ENCODE measurements around the gene CD46.
"Not testable (repeated sequence)": the region's sequence is repeated elsewhere in the genome, so short reads cannot be mapped to it uniquely, and the experiment has no call there.

CD46 gene

GRCh38 chr1:207748737-207749528 is 2.9 kb upstream of the CD46 start:
- H3K4me3 ChIP-seq (ENCODE audit: low read length) = no peak overlapping the region
- TF ChIP-seq, protein P1, sequence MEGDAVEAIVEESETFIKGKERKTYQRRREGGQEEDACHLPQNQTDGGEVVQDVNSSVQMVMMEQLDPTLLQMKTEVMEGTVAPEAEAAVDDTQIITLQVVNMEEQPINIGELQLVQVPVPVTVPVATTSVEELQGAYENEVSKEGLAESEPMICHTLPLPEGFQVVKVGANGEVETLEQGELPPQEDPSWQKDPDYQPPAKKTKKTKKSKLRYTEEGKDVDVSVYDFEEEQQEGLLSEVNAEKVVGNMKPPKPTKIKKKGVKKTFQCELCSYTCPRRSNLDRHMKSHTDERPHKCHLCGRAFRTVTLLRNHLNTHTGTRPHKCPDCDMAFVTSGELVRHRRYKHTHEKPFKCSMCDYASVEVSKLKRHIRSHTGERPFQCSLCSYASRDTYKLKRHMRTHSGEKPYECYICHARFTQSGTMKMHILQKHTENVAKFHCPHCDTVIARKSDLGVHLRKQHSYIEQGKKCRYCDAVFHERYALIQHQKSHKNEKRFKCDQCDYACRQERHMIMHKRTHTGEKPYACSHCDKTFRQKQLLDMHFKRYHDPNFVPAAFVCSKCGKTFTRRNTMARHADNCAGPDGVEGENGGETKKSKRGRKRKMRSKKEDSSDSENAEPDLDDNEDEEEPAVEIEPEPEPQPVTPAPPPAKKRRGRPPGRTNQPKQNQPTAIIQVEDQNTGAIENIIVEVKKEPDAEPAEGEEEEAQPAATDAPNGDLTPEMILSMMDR (IDR thresholded peaks at IDR 0.05; ENCODE audit: insufficient read depth, low read depth, low read length, missing control alignments) = no peak
- peak; percentile 70 for DNase-seq (ENCODE audit: low read depth)

DNA sequence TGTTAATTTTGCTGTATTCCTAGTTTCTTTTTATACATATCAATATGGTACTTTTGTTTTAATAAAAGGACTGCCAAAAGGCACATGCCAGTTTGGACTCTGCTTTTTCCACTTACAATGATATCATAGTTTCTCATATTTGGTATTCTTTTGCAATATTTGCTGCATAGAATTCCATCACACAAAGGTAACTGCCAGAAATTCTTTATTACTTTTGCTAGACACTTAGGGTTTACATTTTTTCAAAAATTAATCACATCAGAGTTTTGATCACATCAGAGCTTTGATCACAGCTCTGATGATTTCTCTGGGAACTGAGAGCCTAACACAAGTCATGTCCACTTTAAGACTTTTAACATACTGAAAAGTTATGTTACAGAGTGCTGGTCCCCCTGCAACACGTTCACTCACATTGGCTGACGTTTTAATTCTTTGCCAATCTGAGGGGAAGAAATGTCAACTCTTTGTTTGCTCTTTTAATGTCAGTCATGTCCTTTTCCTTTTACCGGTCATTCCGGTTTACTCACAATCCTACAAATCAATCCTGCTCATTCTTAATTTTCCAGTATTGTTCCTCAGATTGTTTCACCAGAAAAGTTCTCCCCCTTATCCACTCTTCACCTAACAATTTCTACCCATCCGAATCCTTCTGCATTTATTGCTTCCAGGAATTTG is 1.1 kb upstream of the CD46 start:
- TF ChIP-seq, protein P1 (IDR thresholded peaks at IDR 0.05; ENCODE audit: insufficient read depth, low read depth, low read length, missing control alignments) = no peak
- peak overlapping the region; percentile 91 for H3K4me3 ChIP-seq (ENCODE audit: low read length)
- peak; percentile 43 for DNase-seq (ENCODE audit: low read depth)

DNA sequence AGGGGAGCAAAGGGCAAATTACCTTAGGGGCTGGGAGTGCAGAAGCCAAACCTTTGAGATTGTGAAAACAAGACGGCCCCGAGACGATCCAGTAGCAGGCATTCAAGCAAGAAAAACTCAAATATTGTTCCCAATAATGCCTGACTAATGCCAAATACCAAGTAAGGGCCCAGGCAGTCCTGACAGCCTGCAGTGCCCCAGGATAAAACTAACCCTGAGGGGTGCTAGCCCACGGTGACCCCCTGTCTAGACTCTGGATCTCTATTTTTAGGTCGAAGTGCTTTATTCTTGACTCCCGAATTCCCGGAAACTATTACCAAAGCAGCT is 428 bp upstream of the CD46 start:
- H3K4me3 ChIP-seq (ENCODE audit: low read length) = peak overlapping the region; percentile 91
- DNase-seq (ENCODE audit: low read depth) = not testable (repeated sequence)

- peak overlapping the region; percentile 91 for H3K4me3 ChIP-seq (ENCODE audit: low read length)
- TF ChIP-seq, protein P1 (IDR thresholded peaks at IDR 0.05; ENCODE audit: insufficient read depth, low read depth, low read length, missing control alignments) = no peak
- DNase-seq (ENCODE audit: low read depth) = peak; percentile 43
Observed at GRCh38 chr1:207752456-207752998, 673 bp downstream of the CD46 start.

DNA sequence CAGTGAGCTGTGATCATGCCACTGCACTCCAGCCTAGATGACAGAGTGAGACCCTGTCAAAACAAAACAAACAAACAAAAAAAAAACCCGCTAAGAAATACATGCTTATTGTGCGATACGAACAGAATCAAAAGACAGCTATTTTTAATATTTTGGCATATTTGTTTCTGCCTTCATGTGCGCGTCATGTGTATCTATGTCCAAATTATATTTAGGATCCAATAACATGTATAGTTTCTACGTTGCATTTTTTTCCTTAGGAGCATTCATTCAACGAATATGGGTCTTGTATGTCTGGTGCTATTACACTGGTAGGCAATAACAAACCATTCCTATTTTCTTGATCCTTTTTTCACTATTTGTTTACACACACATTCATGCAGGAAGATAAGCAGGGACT is 1.8 kb downstream of the CD46 start:
- peak overlapping the region; percentile 91 for H3K4me3 ChIP-seq (ENCODE audit: low read length)
- DNase-seq (ENCODE audit: low read depth) = no peak
- TF ChIP-seq, protein P1 (IDR thresholded peaks at IDR 0.05; ENCODE audit: insufficient read depth, low read depth, low read length, missing control alignments) = no peak

- peak overlapping the region; percentile 5 for H3K4me3 ChIP-seq (ENCODE audit: low read length)
- DNase-seq (ENCODE audit: low read depth) = no peak
- TF ChIP-seq, protein P1 (IDR thresholded peaks at IDR 0.05; ENCODE audit: insufficient read depth, low read depth, low read length, missing control alignments) = no peak
Observed at GRCh38 chr1:207754011-207754410, 2.2 kb downstream of the CD46 start.

GRCh38 chr1:207754974-207755700 is 3.3 kb downstream of the CD46 start:
- peak; percentile 43 for DNase-seq (ENCODE audit: low read depth)
- no peak overlapping the region for H3K4me3 ChIP-seq (ENCODE audit: low read length)
- TF ChIP-seq, protein P1 (IDR thresholded peaks at IDR 0.05; ENCODE audit: insufficient read depth, low read depth, low read length, missing control alignments) = no peak

Measured in epithelial cell of esophagus (primary cell).